Mammary epithelial cell (primary cell): Measurements from ENCODE around the gene ZNF287.

Experiments used
- CTCF ChIP-seq, 2 donors: IDR thresholded peaks in 1 of 2; conservative IDR thresholded peaks in 1 of 2; 2 replicates each; pipeline ENCODE4 v1.5.1; 2011 to 2012; ENCODE audit warnings: inconsistent platforms in 2 of 2, low read length in 2 of 2, mild to moderate bottlenecking in 2 of 2, control low read depth in 1 of 2, low read depth in 1 of 2; ENCODE audit not compliant: insufficient read depth in 1 of 2; ENCODE audit errors: extremely low read depth in 1 of 2
- EZH2 ChIP-seq: IDR thresholded peaks from 2 replicates; pipeline ENCODE4 v1.6.1; 2012; ENCODE audit warnings: low read length, inconsistent platforms, borderline replicate concordance

DNA sequence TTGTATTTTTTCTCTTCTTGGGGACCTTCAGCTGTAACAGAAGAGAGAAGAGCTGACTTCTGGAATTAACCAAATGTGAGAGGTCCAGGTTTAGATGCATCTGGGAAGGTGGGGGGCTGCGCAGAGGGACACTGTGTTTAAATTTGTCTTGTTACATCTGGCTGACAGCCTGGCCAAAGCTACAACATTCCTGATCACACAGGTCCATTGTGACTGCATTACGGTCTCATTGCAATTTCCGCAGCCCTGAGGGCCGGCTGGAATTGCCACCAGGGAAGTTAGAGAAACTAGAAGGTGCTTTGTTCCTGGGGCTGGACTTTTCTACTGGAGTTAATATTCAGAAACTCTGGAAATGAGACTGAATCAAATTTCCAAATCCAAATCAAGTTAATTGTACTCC lies 39.1 kb downstream of the ZNF287 start:
- TF ChIP-seq CTCF (conservative IDR thresholded peaks at IDR 0.05 in 1 of 2, IDR thresholded peaks at IDR 0.05 in 1 of 2; ENCODE audit: extremely low read depth in 1 of 2, insufficient read depth in 1 of 2, low read depth in 1 of 2, low read length in 2 of 2) (no peak), EZH2 (no peak)
